OCI-LY1 (cell line): ENCODE results near the gene PAK5.

ENCODE experiments used
- H2AFZ ChIP-seq: fragments of 200-600 bp; sonication (generic), shearing (Covaris generic); 2 replicates; pipeline ENCODE4 v1.6.0; 2014; ENCODE audit warnings: antibody characterized with exemption, mild to moderate bottlenecking, low read length
- H3F3A ChIP-seq: fragments of 200-600 bp; sonication (generic), shearing (Covaris generic); 2 replicates; pipeline ENCODE4 v1.6.0; 2014; ENCODE audit warnings: mild to moderate bottlenecking, antibody characterized with exemption, low read length, moderate library complexity; ENCODE audit not compliant: insufficient read depth
- H3K27ac ChIP-seq: fragments of 200-600 bp; sonication (generic); 2 replicates; pipeline ENCODE4 v1.5.1; 2014; ENCODE audit warnings: low read length, mixed run types, mild to moderate bottlenecking, low read depth; ENCODE audit not compliant: poor library complexity, severe bottlenecking
- H3K27me3 ChIP-seq: fragments of 200-600 bp; sonication (generic); 2 replicates; pipeline ENCODE4 v1.6.0; 2014; ENCODE audit warnings: antibody characterized with exemption, mild to moderate bottlenecking, low read length, moderate library complexity; ENCODE audit not compliant: insufficient read depth
- H3K36me3 ChIP-seq: fragments of 200-600 bp; sonication (generic); 2 replicates; pipeline ENCODE4 v1.6.1; 2014; ENCODE audit warnings: mild to moderate bottlenecking, antibody characterized with exemption, low read length, moderate library complexity, mixed read lengths; ENCODE audit not compliant: insufficient read depth
- H3K4me1 ChIP-seq: fragments of 200-600 bp; sonication (generic); 2 replicates; pipeline ENCODE4 v1.5.1; 2014; ENCODE audit warnings: mild to moderate bottlenecking, low read length, moderate library complexity; ENCODE audit not compliant: insufficient read depth, severe bottlenecking
- H3K4me2 ChIP-seq: fragments of 200-600 bp; sonication (generic), shearing (Covaris generic); 2 replicates; pipeline ENCODE4 v1.6.1; 2014; ENCODE audit warnings: low read length
- H3K4me3 ChIP-seq: fragments of 200-600 bp; sonication (generic); 2 replicates; pipeline ENCODE4 v1.5.1; 2014; ENCODE audit warnings: low read length, low read depth, mild to moderate bottlenecking, mixed read lengths; ENCODE audit not compliant: poor library complexity, severe bottlenecking
- H3K79me2 ChIP-seq: fragments of 200-600 bp; shearing (Covaris generic); 2 replicates; pipeline ENCODE4 v1.6.1; 2016; ENCODE audit warnings: mixed run types, low read length, mixed read lengths; ENCODE audit not compliant: insufficient read depth
- H3K9ac ChIP-seq: fragments of 200-600 bp; sonication (generic), shearing (Covaris generic); 2 replicates; pipeline ENCODE4 v1.6.1; 2014; ENCODE audit warnings: mild to moderate bottlenecking, low read length, mixed read lengths
- H3K9me2 ChIP-seq: fragments of 200-600 bp; sonication (generic), shearing (Covaris generic); 2 replicates; pipeline ENCODE4 v1.6.1; 2014; ENCODE audit warnings: low read depth, mild to moderate bottlenecking, low read length, mixed read lengths
- H3K9me3 ChIP-seq: fragments of 200-600 bp; shearing (Covaris generic); 2 replicates; pipeline ENCODE4 v1.6.1; 2014; ENCODE audit warnings: low read length, mixed read lengths
- H4K20me1 ChIP-seq: fragments of 200-600 bp; sonication (generic), shearing (Covaris generic); 2 replicates; pipeline ENCODE4 v1.6.0; 2016; ENCODE audit warnings: mild to moderate bottlenecking, low read length; ENCODE audit not compliant: insufficient read depth
- EZH2 ChIP-seq: fragments of 200-600 bp; sonication (generic), shearing (Covaris generic); IDR thresholded peaks from 2 replicates; pipeline ENCODE4 v1.8.0; 2017; ENCODE audit warnings: borderline replicate concordance, mixed run types, mild to moderate bottlenecking, antibody characterized with exemption, low read length, moderate library complexity, mixed read lengths
- TF ChIP-seq, protein P1 (sequence below): fragments of 200-600 bp; sonication (generic), shearing (Covaris generic); IDR thresholded peaks from 2 replicates; pipeline ENCODE4 v1.5.1; 2017; ENCODE audit warnings: mild to moderate bottlenecking, antibody characterized with exemption, low read length, moderate library complexity, mixed read lengths

Gene PAK5

DNA sequence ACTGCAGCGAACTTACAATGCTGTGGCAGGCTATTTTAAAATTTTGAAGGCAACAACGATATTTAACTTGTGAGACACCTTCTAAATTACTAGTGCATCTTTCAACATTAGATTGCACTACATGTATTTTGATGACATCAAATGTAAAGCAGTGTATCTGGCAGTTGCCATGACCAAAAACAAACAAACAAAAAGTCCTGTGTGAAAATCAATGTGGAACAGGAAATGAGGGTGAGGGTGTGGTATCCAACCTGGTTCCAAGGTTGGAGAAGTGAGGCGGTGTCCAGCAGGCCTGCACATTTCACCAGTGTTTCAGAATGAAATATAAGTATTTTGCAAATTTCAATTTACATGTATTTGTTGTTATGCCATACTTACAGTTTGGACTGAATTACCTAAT, 212.5 kb downstream of the PAK5 start:
- H3K4me1 ChIP-seq, result no peaks in the 10 kb centered on the region
- no peak overlapping the region for H3K9ac ChIP-seq
- H3K27ac ChIP-seq, result no peak overlapping the region
- H3K4me2 ChIP-seq, result no peak overlapping the region
- H3K4me3 ChIP-seq, result no peak overlapping the region
- no peaks in the 10 kb centered on the region for H3K9me2 ChIP-seq
- TF ChIP-seq, protein P1, sequence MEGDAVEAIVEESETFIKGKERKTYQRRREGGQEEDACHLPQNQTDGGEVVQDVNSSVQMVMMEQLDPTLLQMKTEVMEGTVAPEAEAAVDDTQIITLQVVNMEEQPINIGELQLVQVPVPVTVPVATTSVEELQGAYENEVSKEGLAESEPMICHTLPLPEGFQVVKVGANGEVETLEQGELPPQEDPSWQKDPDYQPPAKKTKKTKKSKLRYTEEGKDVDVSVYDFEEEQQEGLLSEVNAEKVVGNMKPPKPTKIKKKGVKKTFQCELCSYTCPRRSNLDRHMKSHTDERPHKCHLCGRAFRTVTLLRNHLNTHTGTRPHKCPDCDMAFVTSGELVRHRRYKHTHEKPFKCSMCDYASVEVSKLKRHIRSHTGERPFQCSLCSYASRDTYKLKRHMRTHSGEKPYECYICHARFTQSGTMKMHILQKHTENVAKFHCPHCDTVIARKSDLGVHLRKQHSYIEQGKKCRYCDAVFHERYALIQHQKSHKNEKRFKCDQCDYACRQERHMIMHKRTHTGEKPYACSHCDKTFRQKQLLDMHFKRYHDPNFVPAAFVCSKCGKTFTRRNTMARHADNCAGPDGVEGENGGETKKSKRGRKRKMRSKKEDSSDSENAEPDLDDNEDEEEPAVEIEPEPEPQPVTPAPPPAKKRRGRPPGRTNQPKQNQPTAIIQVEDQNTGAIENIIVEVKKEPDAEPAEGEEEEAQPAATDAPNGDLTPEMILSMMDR, result no peak
- TF ChIP-seq EZH2, result no peak
- H4K20me1 ChIP-seq, result no peaks in the 10 kb centered on the region
- no peak overlapping the region for H2AFZ ChIP-seq
- no peaks in the 10 kb centered on the region for H3K79me2 ChIP-seq
- H3K36me3 ChIP-seq, result no peaks in the 10 kb centered on the region
- no peaks in the 10 kb centered on the region for H3F3A ChIP-seq
- no peaks in the 10 kb centered on the region for H3K27me3 ChIP-seq
- H3K9me3 ChIP-seq, result 0 out of 2 replicates have a peak, but pooled peaks cover 5% of the 10 kb centered on the region

DNA sequence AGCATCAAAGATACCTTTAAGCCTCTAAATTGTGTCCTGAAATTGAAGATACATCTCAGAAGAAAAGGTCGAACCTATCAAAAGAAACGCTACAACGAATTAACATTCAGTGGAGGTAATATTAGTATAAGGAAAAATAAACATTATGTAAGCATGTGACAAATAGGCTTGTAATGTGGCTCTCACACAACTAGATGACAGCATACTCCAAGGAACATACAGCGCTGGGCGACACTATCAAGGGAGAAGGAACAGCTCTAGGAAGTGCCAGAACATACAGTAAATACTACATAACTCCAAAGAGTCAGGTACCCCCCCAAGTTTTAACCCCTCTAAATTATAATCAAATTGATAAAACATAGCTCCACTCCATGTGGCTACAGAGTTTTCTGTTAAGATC, 220.9 kb downstream of the PAK5 start:
- H4K20me1 ChIP-seq, result no peaks in the 10 kb centered on the region
- no peaks in the 10 kb centered on the region for H3F3A ChIP-seq
- H3K4me2 ChIP-seq, result no peak overlapping the region
- no peaks in the 10 kb centered on the region for H3K27me3 ChIP-seq
- no peak overlapping the region for H3K4me3 ChIP-seq
- peaks cover 14% of the 10 kb centered on the region for H3K4me1 ChIP-seq
- TF ChIP-seq, protein P1, result peak; percentile 25; the same call in 1 of the 2 replicates
- TF ChIP-seq EZH2, result no peak
- no peak overlapping the region for H2AFZ ChIP-seq
- no peak overlapping the region for H3K9ac ChIP-seq
- H3K36me3 ChIP-seq, result no peaks in the 10 kb centered on the region
- H3K9me3 ChIP-seq, result no peaks in the 10 kb centered on the region
- H3K27ac ChIP-seq, result no peak overlapping the region
- no peaks in the 10 kb centered on the region for H3K79me2 ChIP-seq
- no peaks in the 10 kb centered on the region for H3K9me2 ChIP-seq

DNA sequence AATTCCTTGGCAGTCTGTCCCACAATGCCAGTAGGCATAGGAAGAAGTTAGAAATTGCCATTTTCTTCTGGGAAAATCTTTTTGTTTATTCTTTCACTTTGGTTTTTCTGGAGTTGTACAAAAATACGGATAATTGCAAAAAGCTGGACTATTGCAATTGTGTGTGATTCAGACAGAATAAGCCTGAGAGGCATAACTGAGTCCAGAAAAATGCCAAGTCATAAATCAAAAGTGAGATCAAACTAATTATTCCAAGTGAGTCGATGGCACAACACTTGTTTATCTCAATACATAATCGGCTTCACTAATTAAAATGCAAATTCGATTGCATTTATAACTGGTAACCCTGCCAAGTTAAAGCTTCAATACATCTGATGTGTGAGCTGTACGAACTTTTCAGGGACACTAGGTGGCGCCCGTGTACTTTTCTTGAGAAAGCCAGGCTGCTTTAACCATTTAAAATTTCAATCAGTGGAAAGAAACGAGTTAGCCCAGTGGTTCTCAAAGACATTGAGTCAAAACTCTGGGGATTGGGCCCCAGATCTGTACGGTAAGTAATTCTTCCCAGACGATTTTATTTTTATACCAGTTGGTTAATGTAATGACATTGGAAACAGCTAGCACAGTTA, 221.9 kb downstream of the PAK5 start:
- Histone ChIP-seq H3K9me2 (no peaks in the 10 kb centered on the region), H2AFZ (no peak overlapping the region), H4K20me1 (no peaks in the 10 kb centered on the region), H3K79me2 (no peaks in the 10 kb centered on the region), H3K27ac (no peak overlapping the region), H3K4me1 (peaks cover 14% of the 10 kb centered on the region), H3K27me3 (no peaks in the 10 kb centered on the region), H3K9me3 (no peaks in the 10 kb centered on the region), H3K4me2 (no peak overlapping the region), H3K9ac (no peak overlapping the region), H3K4me3 (no peak overlapping the region), H3K36me3 (no peaks in the 10 kb centered on the region), H3F3A (no peaks in the 10 kb centered on the region)
- no peak for TF ChIP-seq EZH2
- TF ChIP-seq, protein P1, result peak; percentile 85
